Activated naive CD4-positive, alpha-beta T cell treated with anti-CD3 and anti-CD28 coated beads, Interleukin-2, amount 50 U/mL, for 72 hours (primary cell): ENCODE data around the gene RBMS2. TPM values are rescaled to one million over a fixed set of nuclear protein-coding genes. Genes with fewer than 3 reads are reported as not detected.

Experiments used
- total RNA-seq, 2 donors: library from RNA; stranded (reverse); gene quantifications; one replicate each; pipeline ENCODE4 v1.2.3, GENCODE V29; 2022

Gene RBMS2
- total RNA-seq, 2 donors from 2014 or later: 2.5 to 6.2 TPM

Other genes starting within 250 kb of the RBMS2 start
- gene CS, start 221.5 kb upstream of the RBMS2 start, total RNA-seq: 100 to 1,000 TPM; 319 to 351 TPM
- gene CNPY2, start 205.8 kb upstream of the RBMS2 start, total RNA-seq: 100 to 1,000 TPM in 1 of 2 donors, 10 to 100 TPM in 1; 58.2 to 112 TPM
- 10 to 100 TPM; 54.0 to 71.4 TPM for gene PAN2, start 187.8 kb upstream of the RBMS2 start, total RNA-seq
- 10 to 100 TPM in 1 of 2 donors, 1 to 10 TPM in 1; 9.6 to 20.9 TPM for gene IL23A, start 182.9 kb upstream of the RBMS2 start, total RNA-seq
- gene STAT2, start 161.7 kb upstream of the RBMS2 start, total RNA-seq: 100 to 1,000 TPM; 170 to 172 TPM
- gene APOF, start 159.0 kb upstream of the RBMS2 start, total RNA-seq: not detected
- gene TIMELESS, start 72.4 kb upstream of the RBMS2 start, total RNA-seq: 10 to 100 TPM; 60.4 to 61.6 TPM
- not detected for gene MIP, start 67.2 kb upstream of the RBMS2 start, total RNA-seq
- gene SPRYD4, start 53.2 kb upstream of the RBMS2 start, total RNA-seq: 1 to 10 TPM; 3.4 to 3.9 TPM
- 1 to 10 TPM; 4.4 to 4.7 TPM for gene GLS2, start 33.7 kb upstream of the RBMS2 start, total RNA-seq
- gene BAZ2A, start 108.5 kb downstream of the RBMS2 start, total RNA-seq: 100 to 1,000 TPM in 1 of 2 donors, 10 to 100 TPM in 1; 92.0 to 113 TPM
- 100 to 1,000 TPM; 788 to 897 TPM for gene ATP5F1B, start 124.2 kb downstream of the RBMS2 start, total RNA-seq
- gene PTGES3, start 166.5 kb downstream of the RBMS2 start, total RNA-seq: 100 to 1,000 TPM; 285 to 294 TPM
- gene NACA, start 203.5 kb downstream of the RBMS2 start, total RNA-seq: 1,000 to 10,000 TPM; 1,074 to 1,104 TPM
- 10 to 100 TPM; 71.9 to 76.6 TPM for gene PRIM1, start 230.5 kb downstream of the RBMS2 start, total RNA-seq
- 1 to 10 TPM; 2.9 to 9.3 TPM for gene HSD17B6, start 241.5 kb downstream of the RBMS2 start, total RNA-seq